GM12874 (cell line): ENCODE measurements around the gene ZNF680.

ENCODE experiments used
- TF ChIP-seq, protein P1 (sequence below): IDR thresholded peaks from 2 replicates; pipeline ENCODE4 v1.5.1; 2011; ENCODE audit warnings: low read depth, mild to moderate bottlenecking, control low read depth, low read length, moderate library complexity; ENCODE audit not compliant: insufficient read depth

Gene ZNF680

DNA sequence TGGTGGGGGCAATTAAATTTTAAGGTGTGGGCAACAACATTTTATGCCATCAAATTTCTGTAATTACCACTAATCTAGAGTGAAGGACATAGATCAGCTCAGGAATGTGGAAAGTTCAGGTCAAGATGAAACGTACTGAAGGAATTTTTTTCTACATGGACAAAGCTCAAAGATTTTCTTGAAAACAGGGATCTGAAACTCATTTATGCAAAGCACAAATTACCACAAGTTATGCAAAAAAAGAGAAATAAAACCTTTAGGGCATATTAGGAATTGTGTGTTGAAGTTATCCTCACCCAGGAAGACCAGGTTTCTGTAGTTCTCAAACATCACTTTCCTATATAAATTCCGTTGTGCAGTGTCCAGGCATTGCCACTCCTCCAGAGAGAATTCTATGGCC, 18.9 kb downstream of the ZNF680 start:
- TF ChIP-seq, protein P1, sequence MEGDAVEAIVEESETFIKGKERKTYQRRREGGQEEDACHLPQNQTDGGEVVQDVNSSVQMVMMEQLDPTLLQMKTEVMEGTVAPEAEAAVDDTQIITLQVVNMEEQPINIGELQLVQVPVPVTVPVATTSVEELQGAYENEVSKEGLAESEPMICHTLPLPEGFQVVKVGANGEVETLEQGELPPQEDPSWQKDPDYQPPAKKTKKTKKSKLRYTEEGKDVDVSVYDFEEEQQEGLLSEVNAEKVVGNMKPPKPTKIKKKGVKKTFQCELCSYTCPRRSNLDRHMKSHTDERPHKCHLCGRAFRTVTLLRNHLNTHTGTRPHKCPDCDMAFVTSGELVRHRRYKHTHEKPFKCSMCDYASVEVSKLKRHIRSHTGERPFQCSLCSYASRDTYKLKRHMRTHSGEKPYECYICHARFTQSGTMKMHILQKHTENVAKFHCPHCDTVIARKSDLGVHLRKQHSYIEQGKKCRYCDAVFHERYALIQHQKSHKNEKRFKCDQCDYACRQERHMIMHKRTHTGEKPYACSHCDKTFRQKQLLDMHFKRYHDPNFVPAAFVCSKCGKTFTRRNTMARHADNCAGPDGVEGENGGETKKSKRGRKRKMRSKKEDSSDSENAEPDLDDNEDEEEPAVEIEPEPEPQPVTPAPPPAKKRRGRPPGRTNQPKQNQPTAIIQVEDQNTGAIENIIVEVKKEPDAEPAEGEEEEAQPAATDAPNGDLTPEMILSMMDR, result no peak

DNA sequence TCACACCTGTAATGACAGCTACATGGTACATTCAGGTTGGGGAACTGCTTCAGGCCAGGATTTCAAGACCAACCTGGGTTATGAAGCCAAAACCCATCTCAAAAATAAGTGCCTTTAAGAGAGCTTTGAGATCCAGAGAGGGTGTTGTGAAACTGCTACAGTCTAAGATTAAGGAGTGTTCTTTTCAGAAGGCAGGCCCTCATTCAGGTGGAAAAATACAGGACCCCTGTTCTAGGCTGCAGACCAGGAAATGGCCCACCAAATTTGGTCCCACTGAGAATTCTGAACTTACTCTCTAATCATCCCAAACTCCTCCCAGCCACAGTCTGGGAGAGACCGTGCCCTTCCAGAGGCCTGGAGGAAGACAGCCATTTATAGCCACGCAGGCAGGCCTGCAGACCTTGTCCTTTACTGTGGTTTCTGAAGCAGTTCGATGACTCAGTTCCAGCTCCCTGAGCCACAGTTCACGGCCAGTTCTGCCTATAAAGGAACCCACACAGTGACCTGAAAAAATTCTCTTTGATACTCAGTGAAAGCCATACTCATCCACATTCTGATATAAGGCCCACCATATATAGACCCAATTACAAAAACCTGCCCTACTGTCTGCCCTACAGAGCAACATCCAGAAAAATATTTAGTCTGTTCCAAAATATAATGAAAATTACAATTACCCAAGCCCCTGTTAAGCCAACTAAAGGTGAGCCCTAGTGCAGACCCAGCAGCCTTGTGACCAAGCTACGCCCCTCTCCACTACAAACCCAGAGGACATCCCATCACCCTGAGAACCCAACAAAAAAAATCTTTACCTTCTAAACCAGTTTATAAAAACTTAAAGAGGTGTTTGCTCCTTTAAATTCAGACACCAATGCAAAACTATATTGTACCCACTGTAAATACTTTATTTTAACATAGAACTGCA, 21.2 kb downstream of the ZNF680 start:
- TF ChIP-seq, protein P1, result no peak

DNA sequence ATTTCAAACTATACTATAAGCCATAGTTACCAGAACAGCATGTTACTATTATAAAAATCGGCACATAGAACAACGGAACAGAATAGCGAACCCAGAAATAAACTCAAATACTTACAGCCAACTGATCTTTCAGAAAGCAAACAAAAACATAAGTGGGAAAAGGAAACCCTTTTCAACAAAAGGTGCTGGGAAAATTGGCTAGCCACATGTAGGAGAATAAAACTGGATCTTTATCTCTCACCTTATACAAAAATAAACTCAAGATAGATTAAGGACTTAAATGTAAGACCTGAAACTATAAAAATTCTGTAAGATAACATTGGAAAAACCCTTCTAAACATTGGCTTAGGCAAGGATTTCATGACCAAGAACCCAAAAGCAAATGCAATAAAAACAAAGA, 29.1 kb downstream of the ZNF680 start:
- TF ChIP-seq, protein P1, result no peak

DNA sequence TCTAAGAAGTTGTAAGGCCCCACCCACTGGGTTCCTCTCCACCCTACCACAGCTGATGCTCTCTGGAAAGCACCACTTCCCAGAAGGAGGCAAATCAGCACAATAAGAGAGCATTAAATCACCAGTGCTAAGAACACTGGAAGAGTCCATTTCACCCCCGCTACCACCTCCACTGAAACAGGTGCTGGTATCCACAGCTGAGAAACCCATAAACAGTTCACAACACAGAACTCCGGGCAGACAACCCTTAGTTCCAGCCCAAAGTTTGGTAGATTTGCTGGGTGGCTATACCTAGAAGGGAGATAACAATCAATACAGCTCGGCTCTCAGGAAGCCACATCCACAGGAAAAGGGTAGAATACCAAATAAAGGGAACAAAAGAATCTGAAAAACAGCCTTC, 34.1 kb downstream of the ZNF680 start:
- TF ChIP-seq, protein P1, result no peak

DNA sequence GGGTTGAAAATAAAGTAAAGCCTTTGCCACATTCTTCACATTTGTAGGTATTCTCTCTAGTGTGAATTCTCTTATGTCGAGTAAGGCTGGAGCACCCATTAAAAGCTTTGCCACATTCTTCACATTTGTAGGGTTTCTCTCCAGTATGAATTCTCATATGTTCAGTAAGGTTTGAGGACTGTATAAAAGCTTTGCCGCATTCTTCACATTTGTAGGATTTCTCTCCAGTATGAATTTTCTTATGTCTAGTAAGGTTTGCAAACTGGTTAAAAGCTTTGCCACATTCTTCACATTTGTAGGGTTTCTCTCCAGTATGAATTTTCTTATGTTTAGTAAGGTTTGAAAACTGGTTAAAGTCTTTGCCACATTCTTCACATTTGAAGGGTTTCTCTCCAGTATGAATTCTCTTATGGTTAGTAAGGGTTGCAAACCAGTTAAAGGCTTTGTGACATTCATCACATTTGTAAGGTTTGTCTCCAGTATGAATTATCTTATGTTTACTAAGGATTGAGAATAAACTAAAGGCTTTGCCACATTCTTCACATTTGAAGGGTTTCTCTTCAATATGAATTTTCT, 41.4 kb downstream of the ZNF680 start:
- TF ChIP-seq, protein P1, result no peak

DNA sequence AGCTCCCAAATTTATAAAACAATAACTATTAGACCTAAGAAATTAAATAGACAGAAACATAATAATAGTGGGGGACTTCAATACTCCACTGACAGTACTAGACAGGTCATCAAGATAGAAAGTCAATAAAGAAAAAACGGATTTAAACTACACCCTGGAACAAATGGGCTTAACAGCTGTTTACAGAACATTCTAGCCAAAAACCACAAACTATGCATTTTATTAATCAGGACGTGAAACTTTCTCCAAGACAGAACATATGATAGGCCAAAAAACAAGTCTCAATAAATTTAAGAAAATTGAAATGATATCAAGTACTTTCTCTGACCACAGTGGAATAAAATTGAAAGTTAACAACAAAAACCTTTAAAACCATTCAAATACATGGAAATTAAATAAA, 46.4 kb downstream of the ZNF680 start:
- TF ChIP-seq, protein P1, result no peak

DNA sequence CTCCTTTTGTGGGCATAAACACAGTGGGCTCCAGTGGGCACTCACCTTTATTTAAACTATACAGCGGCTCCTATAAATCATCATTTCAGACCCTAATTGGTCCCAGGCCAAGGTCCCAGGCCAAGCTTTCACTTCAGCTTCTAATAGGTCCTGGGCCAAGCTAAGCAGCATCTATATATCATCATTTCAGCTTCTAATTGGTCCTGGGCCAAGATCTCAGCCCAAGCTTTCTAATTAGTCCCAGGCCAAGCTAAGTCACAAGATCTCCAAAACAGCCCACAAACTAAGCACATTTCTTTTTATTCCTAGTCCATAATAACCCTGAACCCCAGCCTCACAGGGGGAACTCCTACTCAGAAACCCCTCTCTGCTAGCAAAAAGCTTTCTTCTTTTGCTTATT, 47.1 kb downstream of the ZNF680 start:
- TF ChIP-seq, protein P1, result no peak
